ENCODE data around the gene FN1.

The FN1 gene

DNA sequence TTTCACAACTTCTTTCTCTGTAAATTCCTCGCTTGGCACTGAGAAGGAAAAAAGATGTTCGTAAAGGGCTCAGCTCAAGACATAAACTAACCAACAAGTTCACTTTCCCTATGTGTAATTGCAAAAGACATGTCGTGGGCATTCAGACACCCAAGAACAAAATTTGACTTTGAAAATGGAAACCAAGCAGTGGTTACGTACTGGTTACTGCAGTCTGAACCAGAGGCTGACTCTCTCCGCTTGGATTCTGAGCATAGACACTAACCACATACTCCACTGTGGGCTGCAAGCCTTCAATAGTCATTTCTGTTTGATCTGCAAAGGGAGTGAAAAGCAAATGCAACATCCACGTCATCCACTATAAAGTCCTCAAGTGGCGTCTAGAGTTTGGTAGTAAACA, 53.9 kb downstream of the FN1 start:
- DNase-seq = no peak

DNA sequence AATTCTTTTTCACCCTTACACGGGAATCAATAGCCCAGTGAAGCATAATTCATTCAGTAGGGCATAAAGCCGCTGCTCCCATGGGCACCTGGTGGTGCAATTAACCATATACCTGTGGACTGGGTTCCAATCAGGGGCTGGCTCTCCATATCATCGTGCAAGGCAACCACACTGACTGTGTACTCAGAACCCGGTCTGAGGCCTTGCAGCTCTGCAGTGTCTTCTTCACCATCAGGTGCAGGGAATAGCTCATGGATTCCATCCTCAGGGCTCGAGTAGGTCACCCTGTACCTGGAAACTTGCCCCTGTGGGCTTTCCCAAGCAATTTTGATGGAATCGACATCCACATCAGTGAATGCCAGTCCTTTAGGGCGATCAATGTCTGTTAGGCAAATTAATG, 55.2 kb downstream of the FN1 start:
- no peak for DNase-seq

DNA sequence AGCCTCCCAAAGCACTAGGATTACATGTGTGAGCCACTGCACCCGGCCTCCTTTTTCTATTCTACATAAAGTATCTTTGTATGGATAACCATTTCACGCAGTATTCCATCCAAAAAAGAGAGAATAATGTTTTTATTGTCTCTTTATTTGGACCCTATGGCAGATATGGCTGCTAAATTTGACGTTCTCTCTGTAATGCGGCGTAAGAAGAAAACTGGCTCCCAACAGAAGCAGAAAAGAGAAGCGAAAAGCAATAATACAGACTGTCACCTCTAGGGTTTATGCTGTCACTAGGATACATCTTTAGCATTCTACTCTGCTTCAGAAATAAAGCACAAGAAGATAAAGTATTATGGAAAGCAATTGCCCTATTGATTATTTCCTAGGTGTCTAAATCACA, 55.9 kb downstream of the FN1 start:
- no peak for DNase-seq

DNA sequence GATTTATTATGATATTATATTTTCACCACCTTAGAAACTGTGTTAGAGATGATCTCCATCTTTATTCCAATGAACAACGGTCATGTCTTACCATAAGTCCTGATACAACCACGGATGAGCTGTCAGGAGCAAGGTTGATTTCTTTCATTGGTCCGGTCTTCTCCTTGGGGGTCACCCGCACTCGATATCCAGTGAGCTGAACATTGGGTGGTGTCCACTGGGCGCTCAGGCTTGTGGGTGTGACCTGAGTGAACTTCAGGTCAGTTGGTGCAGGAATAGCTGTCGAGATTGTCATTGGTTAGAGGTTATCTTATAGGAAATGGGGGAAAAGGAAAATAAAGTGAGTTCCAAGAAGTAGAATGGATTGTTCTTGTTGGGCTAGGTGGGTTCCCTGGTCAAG, 56.8 kb downstream of the FN1 start:
- DNase-seq = no peak

DNA sequence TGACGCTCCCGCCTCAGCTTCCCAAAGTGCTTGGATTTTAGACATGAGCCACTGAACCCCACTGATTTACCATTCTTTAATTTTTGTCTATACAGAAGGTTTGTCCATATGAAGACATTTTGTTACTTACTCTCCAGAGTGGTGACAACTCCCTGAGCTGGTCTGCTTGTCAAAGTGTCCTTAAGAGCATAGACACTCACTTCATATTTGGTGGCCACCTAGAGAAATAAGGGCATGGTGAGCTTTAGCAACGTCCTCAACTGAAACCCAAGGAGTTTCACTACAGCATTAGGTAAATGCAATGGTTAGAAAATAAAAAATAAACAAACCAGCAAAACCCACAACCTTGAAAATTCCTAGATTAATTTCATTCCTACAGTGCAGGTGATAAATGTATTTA, 57.8 kb downstream of the FN1 start:
- no peak for DNase-seq

DNA sequence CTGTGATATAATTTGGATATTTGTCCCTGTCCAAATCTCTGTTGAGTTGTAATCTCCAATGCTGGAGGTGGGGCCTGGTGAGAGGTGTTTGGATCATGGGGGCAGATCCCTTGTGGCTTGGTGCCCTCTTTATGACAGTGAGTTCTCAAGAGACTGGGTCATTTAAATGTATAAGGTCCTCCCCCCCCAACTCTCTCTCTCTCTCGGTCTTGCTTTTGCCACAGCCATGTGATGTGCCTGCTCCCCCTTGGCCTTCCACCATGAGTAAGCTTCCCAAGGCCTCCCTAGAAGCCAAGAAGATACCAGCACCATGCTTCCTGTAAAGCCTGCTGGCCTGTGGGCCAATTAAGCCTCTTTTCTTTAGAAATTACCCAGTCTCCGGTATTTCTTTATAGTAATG, 58.6 kb downstream of the FN1 start:
- DNase-seq = no peak

DNA sequence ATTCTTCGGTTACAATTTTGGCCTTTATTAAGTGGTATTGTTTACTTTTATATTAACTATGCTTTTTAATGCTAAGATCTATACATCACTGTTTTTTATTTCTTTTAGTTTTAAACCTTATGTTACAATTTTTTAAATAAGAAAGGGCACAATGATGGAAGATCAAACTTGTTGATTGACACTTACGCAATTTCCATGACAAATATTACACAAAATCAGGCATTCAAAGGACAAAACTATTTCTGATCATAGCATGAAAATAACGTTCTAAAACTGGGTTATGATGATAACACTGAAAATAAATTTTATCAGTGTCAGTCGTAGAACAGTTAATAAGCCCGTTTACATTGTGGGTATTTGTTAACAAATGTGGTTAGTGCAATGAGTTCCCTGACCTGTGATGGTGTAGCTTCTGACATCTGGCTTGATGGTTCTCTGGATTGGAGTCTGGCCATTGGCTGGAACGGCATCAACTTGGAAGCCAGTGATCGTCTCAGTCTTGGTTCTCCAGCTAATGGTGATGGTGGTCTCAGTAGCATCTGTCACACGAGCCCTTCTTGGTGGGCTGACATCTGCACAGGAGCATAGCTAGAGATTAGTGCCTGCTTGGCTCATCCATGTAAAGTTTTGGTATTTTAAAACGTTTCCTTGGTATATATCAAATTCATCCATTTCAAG, 59.6 kb downstream of the FN1 start:
- no peak for DNase-seq

DNA sequence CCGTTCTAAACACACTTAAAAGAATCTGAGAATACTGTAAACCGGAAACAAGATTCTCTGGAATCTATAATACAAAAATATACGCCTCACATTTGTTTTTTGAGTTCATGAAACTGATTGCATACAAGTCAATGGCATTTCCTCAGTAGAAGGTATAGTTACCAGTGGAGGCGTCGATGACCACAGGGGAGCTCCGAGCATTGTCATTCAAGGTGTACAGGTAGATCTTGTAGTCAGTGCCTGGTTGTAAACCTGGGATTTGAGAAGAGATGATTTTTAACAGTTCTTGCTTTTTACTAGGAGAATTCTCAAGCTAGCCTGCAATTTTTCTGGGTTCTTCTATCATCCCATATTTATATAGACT, 60.4 kb downstream of the FN1 start:
- DNase-seq = no peak

DNA sequence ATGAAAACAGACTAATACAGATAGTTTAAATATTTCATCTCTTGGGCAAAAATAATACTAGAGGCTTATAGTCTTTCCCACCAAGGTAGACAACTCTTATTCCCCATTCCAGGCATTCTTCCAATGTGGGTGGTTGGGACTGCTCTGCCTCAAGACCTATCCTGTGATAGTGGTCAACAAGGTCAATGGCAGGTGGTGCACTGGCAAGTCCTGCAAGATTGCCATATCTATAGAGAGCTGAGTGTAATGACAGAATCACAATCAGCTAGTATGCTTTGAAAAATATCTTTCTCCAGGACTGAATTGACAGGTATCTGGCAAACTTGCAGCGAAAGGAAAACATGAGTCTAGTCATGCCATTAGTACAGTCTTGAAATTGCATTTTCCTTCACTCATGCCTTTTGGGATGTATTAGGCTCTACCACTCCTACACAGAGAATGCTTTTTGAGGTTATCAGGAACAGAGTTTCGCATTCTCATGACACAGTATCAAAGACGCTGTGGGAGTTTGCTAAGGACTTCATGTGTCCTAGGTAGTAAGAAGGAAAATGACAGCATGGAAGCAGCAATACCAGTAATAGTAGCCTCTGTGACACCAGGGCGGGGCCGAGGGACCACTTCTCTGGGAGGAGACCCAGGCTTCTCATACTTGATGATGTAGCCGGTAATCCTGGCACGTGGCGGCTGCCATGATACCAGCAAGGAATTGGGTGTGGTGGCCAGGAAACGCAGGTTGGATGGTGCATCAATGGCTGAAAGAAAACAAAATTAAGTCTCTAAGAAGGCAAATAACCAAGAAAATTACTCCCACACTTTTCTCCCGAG, 61.0 kb downstream of the FN1 start:
- no peak for DNase-seq

DNA sequence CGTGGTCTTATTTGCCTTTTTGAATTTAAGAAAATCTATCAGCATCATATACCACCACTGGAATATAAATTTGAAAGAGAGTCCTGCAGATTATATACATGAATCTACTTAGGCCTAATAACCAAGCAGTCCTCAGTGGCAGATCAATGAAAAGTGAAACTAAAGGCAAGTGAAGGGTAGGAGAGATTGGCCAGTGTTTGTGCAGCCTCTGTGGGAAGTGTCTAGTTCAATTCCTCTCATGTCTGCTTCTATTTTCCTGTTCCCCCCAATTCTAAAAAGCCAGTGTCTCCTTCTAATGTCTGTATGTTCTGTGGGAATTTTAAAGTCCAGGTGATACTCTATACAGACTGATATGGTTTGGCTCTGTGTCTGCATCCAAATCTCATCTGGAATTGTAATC, 61.9 kb downstream of the FN1 start:
- no peak for DNase-seq

DNA sequence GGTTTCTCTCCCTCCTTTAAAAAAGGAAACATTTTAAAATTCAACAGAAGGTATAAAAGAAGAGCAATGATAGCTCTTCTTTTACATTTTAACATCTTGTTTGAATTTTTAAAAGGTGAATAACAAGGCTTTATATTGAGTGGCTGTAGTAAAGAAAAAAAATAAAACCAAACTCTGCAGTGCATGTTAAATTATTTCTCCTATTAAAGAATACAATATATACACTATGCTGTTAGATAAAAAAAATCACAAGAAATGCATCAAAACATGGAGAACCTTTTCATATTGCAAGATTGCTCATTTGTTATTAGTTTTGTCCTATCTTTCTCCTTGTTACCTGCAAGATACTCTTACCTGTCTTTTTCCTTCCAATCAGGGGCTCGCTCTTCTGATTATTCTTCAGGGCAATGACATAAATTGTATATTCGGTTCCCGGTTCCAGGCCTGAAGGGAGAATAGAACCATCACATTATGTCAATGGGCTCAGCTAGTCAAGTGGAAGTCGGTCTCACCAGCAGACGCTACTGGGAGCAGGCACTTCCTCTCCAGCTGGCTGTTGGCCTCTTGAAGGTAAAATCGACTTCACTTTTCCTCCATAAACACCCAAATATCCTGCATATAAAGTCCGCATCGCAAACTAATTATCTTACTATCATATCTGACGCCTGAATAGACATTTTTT, 62.8 kb downstream of the FN1 start:
- DNase-seq = no peak

DNA sequence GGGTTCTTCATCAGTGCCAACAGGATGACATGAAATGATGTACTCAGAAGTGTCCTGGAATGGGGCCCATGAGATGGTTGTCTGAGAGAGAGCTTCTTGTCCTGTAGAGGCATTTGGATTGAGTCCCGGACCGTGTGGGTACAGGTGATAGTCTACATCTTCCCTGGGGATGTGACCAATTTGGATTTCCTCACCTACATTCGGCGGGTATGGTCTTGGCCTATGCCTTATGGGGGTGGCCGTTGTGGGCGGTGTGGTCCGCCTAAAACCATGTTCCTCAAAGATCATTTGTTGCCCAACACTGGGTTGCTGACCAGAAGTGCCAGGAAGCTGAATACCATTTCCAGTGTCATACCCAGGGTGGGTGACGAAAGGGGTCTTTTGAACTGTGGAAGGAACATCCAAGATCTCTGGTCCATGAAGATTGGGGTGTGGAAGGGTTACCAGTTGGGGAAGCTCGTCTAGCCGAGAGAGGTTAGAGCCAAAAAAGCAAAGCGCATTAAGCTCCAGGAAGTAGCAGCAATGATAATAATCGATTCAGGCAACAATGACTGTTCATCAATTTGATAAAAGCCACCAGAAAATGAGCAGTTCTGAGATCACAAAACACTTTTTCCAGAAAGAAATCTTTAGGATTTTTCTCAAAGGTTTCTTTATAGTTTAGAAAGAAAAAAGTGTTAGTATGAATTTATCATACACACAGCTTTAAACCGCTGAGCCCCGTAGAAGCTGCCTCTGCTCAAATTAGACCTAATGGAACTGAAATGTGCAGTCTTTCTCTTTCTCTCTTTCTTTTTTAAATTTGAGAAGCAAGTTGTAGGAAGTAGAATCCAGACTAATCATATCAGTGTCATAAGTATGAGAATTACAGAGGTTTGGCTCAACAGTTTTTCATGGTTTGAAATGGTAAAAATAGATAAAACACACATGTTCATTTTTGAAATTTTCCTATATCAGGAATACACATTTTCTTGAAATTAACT, 63.7 kb downstream of the FN1 start:
- no peak for DNase-seq

DNA sequence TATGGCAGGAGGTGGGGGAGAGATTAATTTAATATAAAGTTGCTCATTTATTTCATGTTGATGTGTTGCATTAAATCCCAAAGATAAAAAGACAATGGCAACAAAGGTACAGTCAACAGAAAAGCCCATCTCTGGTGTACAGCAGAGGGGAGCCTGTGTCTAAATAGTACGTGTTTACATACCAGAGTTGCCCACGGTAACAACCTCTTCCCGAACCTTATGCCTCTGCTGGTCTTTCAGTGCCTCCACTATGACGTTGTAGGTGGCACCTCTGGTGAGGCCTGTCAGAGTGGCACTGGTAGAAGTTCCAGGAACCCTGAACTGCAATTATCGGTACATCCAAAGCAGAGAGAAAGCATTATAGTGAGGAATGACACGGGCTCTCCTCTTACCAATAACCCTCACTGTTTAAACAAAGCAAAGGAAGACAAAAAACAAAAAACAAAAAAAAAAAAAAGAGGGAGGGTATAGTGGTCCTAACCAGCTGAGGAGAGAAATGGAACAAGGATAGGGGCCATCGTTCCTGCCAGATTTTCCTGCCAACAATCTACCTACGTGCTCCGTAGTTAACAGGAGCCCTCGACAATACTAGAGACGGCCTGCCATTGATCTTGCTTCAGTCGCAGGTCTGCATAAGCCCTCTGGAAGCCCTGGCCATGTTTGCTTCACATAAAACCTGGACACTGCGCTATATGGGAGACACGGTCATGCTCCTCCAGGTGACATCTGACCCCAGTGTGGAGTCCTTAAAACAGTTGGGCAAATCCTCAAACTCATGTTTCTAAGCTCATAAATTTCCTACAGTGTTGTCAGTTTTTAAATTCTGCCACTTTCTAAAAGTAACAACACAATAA, 65.5 kb downstream of the FN1 start:
- no peak for DNase-seq

DNA sequence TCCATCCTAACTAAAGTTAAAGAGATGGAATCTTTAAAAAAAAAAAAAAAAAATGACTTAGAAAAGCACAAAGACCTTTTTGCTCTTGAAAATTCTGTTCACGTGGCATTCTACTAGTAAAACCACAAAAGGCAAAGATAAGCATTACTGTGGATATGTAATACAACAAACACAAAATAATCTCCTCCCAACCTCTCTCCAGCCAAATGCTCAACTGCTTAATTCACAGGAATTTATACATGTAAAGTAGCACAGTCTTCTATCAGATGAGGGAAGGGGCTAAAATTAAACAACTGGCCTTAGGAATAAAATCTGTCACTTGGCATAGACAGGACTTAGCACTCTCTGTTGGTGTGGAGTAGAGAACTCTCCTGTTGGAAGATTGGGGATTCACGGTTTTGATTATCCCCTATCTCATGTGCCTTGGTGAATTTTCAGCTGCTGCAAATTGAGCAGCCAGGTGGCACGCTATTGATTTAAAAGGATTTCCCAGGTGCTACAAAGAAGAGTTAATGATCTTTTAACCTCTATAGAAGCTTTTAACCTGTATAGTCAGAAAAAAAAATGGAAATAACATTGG, 66.6 kb downstream of the FN1 start:
- DNase-seq = no peak

DNA sequence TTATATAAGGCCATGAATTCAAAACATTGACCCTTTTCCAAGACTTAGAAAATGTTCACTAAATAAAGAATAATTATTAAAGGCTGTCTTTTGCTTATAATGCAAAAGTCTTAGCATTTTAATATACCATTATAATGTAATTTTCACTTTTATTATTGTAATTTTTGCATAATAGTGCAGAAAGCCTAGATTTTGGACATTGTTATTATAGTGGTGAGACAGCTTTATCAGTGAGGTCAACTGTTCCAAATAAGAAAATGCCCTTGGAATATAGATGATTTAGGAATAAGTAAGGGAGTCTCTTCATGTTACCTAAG, 67.4 kb downstream of the FN1 start:
- no peak for DNase-seq

DNA sequence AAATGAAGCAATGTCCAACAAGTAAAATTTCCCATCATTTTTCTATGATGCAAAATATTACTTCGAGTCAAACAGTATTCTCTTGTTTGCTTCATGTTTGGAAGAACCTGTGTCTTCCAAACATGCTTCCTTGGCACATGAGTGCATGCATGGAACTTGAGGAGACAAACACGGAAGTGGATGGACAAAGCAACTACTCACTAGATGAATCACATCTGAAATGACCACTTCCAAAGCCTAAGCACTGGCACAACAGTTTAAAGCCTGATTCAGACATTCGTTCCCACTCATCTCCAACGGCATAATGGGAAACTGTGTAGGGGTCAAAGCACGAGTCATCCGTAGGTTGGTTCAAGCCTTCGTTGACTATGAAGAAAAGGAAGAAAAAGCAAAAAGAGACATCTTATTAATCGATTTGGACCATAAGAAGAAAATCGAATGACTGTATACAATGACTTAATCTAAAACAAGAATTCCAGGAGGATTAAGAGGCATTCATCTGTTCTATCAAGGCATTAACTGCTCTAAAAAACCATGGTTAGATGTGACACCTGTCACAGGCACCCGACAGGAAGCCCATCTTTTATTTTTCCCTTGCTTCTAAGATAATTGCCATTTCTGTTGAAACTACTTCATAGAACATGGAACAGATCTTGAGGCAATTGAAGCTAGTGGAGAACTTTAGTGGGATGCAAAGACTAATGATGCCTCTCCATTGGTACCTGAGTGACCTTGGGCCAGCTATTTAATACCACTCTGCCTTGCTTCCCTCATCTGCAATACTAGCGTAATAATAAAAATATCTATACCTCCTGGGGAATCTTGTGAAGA, 68.0 kb downstream of the FN1 start:
- no peak for DNase-seq

DNA sequence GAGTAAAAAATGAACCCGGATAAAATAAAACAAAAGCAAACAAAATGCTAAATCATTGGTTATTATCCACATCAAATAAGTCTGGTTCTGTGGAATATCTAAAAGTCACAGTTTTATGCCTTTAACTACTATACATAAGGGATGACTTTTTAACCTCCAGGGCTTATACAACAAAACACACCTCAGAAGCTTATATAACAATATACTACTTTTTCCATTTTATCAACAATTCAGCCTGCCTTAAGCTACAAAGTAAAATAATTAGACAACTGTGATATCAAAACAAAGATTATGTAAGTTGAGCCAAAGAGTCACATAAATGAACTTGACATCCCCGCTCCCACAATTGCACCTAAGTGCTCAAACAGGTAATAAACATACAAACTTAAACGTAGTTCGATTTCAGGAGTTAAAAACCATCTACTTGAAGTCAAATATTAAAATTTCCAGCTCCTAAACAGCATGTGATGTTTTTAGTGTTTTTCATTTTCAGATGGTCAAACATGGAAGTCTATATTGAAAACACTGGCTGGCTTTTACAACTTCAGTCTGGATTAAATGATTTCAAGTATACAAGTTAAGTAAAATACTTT, 69.3 kb downstream of the FN1 start:
- no peak for DNase-seq

DNA sequence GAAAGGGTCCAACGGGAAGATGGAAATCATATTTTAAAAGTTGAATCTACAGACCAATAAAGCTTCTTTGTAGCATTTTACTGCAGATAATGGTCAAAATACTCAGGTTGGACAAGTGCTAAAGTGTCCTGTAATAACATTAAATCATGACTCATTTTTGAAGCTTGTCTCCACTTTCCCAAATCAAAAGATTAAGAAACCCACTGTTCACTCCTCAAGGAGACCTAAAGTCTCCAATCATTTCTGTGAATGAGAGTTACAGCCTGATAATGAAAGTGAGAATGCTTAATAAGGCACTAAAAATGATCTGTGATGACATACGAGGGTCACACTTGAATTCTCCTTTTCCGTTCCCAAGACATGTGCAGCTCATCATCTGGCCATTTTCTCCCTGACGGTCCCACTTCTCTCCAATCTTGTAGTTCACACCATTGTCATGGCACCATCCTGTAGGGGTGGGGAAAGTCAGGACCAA, 70.6 kb downstream of the FN1 start:
- DNase-seq = no peak

DNA sequence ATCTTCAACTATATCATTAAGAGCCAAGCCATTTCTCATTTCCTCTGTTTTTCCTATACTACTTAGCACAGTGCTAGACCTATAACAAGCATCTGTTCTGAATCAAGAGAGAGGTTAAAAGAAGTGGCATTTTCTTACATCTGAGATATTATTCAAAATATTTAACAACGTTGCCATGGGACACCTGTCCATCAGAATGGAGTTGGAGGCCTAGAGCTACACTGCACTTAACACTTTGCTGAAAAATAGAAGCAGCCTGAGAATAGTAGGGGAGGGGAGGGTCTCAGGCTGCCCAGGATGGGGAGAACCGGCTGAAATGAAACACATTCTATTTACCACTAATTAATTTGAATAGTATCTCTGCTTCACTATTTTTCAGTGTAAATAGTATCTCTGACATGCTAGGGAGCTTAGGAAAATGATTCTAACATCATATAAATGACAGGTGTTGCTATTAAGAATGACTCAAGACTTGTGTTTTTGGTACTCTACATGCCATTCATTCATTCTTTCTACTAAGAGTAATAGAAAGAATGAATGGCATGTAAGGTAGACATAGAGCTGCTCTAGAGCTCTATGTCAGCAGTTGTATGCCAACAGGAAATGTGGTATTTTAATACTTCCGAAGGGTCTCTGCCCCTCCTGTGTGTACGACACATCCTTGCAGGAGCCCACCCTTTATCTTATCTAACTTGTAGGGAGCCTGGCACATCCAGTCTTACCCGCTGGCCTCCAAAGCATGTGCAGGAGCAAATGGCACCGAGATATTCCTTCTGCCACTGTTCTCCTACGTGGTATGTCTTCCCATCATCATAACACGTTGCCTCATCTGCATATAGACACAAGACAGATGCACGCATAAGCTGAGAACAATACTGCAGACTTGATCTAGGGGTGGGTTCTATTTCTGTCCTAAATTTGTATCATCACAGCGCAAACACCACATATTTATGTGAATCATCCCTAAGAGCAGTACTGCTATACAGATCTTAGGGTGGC, 71.4 kb downstream of the FN1 start:
- DNase-seq = no peak
